GM12878 (cell line): ENCODE results near the gene PRRC2B. TPM values are rescaled to one million over a fixed set of nuclear protein-coding genes. Genes with fewer than 3 reads are reported as not detected.

Experiments used
- ATAC-seq: fragments of 200-7000 bp; cut with Tn5 transposase; 3 replicates; pipeline ENCODE4 v1.9.1; 2020; ENCODE audit warnings: mild to moderate bottlenecking, moderate library complexity
- BruUV-seq: library from RNA; stranded (reverse); fragments of 400-500 nt; replicated peaks from 2 replicates; lab custom pipeline; 2021; lab: Mats Ljungman, UMichigan
- CTCF ChIA-PET: fragments of 300-600 bp; sonication (Branson Sonifier 250); formaldehyde crosslinking; extraction: SDS; loops from one replicate; lab custom pipeline; 2021; ENCODE audit warnings: inconsistent platforms; lab: Yijun Ruan, JAX
- POLR2A ChIA-PET: fragments of 350-600 bp; formaldehyde crosslinking; extraction: SDS; loops from one replicate; lab custom pipeline; 2021; ENCODE audit warnings: inconsistent platforms; lab: Charles Lee
- RAD21 ChIA-PET: fragments of 300-600 bp; sonication (Branson Sonifier 250); formaldehyde crosslinking; loops from one replicate; lab custom pipeline; 2023; ENCODE audit warnings: antibody characterized with exemption; ENCODE audit not compliant: unreplicated experiment; lab: Charles Lee
- SMC1A ChIA-PET: fragments of 300-600 bp; sonication (Branson Sonifier 250); formaldehyde crosslinking; loops from one replicate; lab custom pipeline; 2023; ENCODE audit not compliant: unreplicated experiment, uncharacterized antibody; lab: Charles Lee
- DNase-seq: peaks from one replicate; pipeline ENCODE4 v3.0.0-alpha.2; 2011; ENCODE audit warnings: low read depth, low spot score
- FAIRE-seq: peaks from 3 replicates; lab custom pipeline; 2011; peaks lifted over from hg19 to GRCh38; lab: Jason Lieb, UNC
- H2AFZ ChIP-seq: 2 replicates; pipeline ENCODE4 v1.6.0; 2011; ENCODE audit warnings: low read depth, low read length, control low read depth; ENCODE audit not compliant: control insufficient read depth
- H3K27ac ChIP-seq: 2 replicates; pipeline ENCODE4 v1.5.1; 2011; ENCODE audit warnings: control low read depth; ENCODE audit not compliant: control insufficient read depth, insufficient read depth
- H3K27me3 ChIP-seq, 2 experiments: replicated peaks in 1 of 2; 2 replicates each; pipeline versions ENCODE4 v1.6.0 to v1.6.1; 2011; ENCODE audit warnings: low read length in 1 of 2; ENCODE audit not compliant: control insufficient read depth in 2 of 2, insufficient read depth in 2 of 2
- H3K36me3 ChIP-seq, 2 experiments: 2 replicates each; pipeline ENCODE4 v1.5.1; 2011; ENCODE audit warnings: low read length in 1 of 2; ENCODE audit not compliant: control insufficient read depth in 2 of 2, insufficient read depth in 2 of 2
- H3K4me1 ChIP-seq: 2 replicates; pipeline ENCODE4 v1.6.1; 2011; ENCODE audit warnings: mild to moderate bottlenecking, low read length, moderate library complexity, mixed read lengths; ENCODE audit not compliant: control insufficient read depth, insufficient read depth
- H3K4me2 ChIP-seq: 2 replicates; pipeline ENCODE4 v1.6.0; 2011; ENCODE audit warnings: control low read depth; ENCODE audit not compliant: control insufficient read depth, insufficient read depth
- H3K4me3 ChIP-seq: fragments of 200-600 bp; sonication (generic); 2 replicates; pipeline ENCODE4 v1.5.1; 2016
- H3K79me2 ChIP-seq: 2 replicates; pipeline ENCODE4 v1.6.0; 2011; ENCODE audit warnings: low read length; ENCODE audit not compliant: control insufficient read depth, insufficient read depth
- H3K9ac ChIP-seq: 2 replicates; pipeline ENCODE4 v1.8.0; 2011; ENCODE audit warnings: low read length, control low read depth, mixed read lengths; ENCODE audit not compliant: control insufficient read depth, insufficient read depth
- H3K9me3 ChIP-seq: replicated peaks from 3 replicates; pipeline ENCODE4 v1.5.1; 2011; ENCODE audit warnings: mild to moderate bottlenecking, low read length; ENCODE audit not compliant: control insufficient read depth, insufficient read depth
- H4K20me1 ChIP-seq: 2 replicates; pipeline ENCODE4 v1.6.0; 2011; ENCODE audit not compliant: control insufficient read depth, insufficient read depth
- CBFB ChIP-seq: IDR thresholded peaks from 2 replicates; pipeline ENCODE4 v1.6.1; 2016; ENCODE audit warnings: antibody characterized with exemption, low read depth
- CBX3 ChIP-seq: fragments of 200-600 bp; sonication (generic); IDR thresholded peaks from 2 replicates; pipeline ENCODE4 v1.6.1; 2016; ENCODE audit warnings: low read depth, borderline replicate concordance
- EED ChIP-seq: sonication (generic); IDR thresholded peaks from 2 replicates; pipeline ENCODE4 v1.6.1; 2016; ENCODE audit warnings: antibody characterized with exemption, low read depth
- FOXK2 ChIP-seq: fragments of 450-650 bp; IDR thresholded peaks from 2 replicates; pipeline ENCODE4 v1.6.1; 2017; ENCODE audit warnings: mild to moderate bottlenecking, moderate library complexity
- JUND ChIP-seq: IDR thresholded peaks from 2 replicates; pipeline ENCODE4 v1.6.1; 2012; ENCODE audit warnings: low read depth, mild to moderate bottlenecking, low read length, improper control_type of control experiment, moderate library complexity
- MYC ChIP-seq: IDR thresholded peaks from 2 replicates; pipeline ENCODE4 v1.6.1; 2011; ENCODE audit warnings: mild to moderate bottlenecking, low read length, moderate library complexity, inconsistent platforms; ENCODE audit not compliant: insufficient read depth, insufficient replicate concordance, insufficient read length, severe bottlenecking
- NR2F1 ChIP-seq: fragments of 450-650 bp; conservative IDR thresholded peaks from 2 replicates; pipeline ENCODE4 v1.6.1; 2017; ENCODE audit warnings: mild to moderate bottlenecking
- NRF1 ChIP-seq: conservative IDR thresholded peaks from 2 replicates; pipeline ENCODE4 v1.6.1; 2011; ENCODE audit warnings: mild to moderate bottlenecking, low read depth, low read length, improper control_type of control experiment
- PML ChIP-seq: IDR thresholded peaks from 2 replicates; pipeline ENCODE4 v1.6.1; 2012; ENCODE audit warnings: low read length, inconsistent platforms
- SREBF1 ChIP-seq: IDR thresholded peaks from 2 replicates; pipeline ENCODE4 v1.6.1; 2012; ENCODE audit warnings: mild to moderate bottlenecking, low read length
- SUPT20H ChIP-seq: IDR thresholded peaks from 2 replicates; pipeline ENCODE4 v1.6.1; 2011; ENCODE audit warnings: low read depth, mild to moderate bottlenecking, low read length, moderate library complexity, borderline replicate concordance; ENCODE audit not compliant: control insufficient read depth
- SUZ12 ChIP-seq: fragments of 200-600 bp; sonication (generic); IDR thresholded peaks from one replicate; pipeline ENCODE4 v1.6.1; 2018; ENCODE audit warnings: antibody characterized with exemption, mild to moderate bottlenecking; ENCODE audit not compliant: unreplicated experiment
- YBX1 ChIP-seq: fragments of 450-650 bp; IDR thresholded peaks from 2 replicates; pipeline ENCODE4 v1.6.1; 2016; ENCODE audit warnings: antibody characterized with exemption
- ZNF24 ChIP-seq: fragments of 450-650 bp; IDR thresholded peaks from 2 replicates; pipeline ENCODE4 v1.6.1; 2017; ENCODE audit warnings: antibody characterized with exemption, mild to moderate bottlenecking
- WGBS: methylation state at CpG from one replicate; pipeline ENCODE4 v1.1.6; 2016; ENCODE audit warnings: low lambda C conversion rate; ENCODE audit not compliant: insufficient replicate concordance, insufficient coverage; ENCODE audit errors: missing lambda C conversion rate; 5-methylcytosine and 5-hydroxymethylcytosine counted together
- in situ Hi-C: fragments of 300-500 bp; cut with MboI; formaldehyde crosslinking; loops from 9 replicates; pipeline ENCODE4 v1.14.3; 2018; ENCODE audit warnings: mixed read lengths
- intact Hi-C: fragments of 100-400 bp; cut with micrococcal nuclease; formaldehyde crosslinking; loops from one replicate; pipeline ENCODE4 v1.14.2; 2022; ENCODE audit not compliant: unreplicated experiment
- polyA plus RNA-seq, 11 experiments: library from polyadenylated mRNA; depleted of rRNA in 4 of 11; unstranded in 6 of 11; stranded (reverse) in 5 of 11; fragments of >200 nt; fragmentation: Nextera tagmentation in 4 of 11; fragmentation: Illumina TruSeq in 1 of 11; extraction: Ambion mirVana in 4 of 11; extraction: Trizol in 1 of 11; gene quantifications; 1 replicate in 1 of 11; 2 replicates in 10 of 11; pipeline versions ENCODE4 v1.2.1 to v1.2.3, GENCODE V29; 2011 to 2016; ENCODE audit warnings: inconsistent platforms in 2 of 11, missing spikeins in 2 of 11, low read depth in 1 of 11
- total RNA-seq, 4 experiments: library from RNA; depleted of rRNA in 3 of 4; stranded (reverse); fragments of >200 nt in 3 of 4; fragmentation: Illumina TruSeq in 1 of 4; extraction: Trizol in 1 of 4; gene quantifications; 2 replicates each; pipeline versions ENCODE4 v1.2.1 to v1.2.3, GENCODE V29; 2013 to 2021
- TF ChIP-seq, protein P1 (sequence below): fragments of 450-650 bp; IDR thresholded peaks from 2 replicates; pipeline ENCODE4 v1.6.1; 2017; ENCODE audit warnings: mild to moderate bottlenecking, moderate library complexity
- TF ChIP-seq, protein P2 (sequence below): IDR thresholded peaks from 2 replicates; pipeline ENCODE4 v1.6.1; 2012; ENCODE audit warnings: mild to moderate bottlenecking, low read depth, low read length

PRRC2B gene
- total and polyA plus RNA-seq, 10 of the 15 experiments (the other 5 are each of a cell fraction or from before 2014, with no cell fraction given) = 0.84 to 155 (median 28.7) TPM

DNA sequence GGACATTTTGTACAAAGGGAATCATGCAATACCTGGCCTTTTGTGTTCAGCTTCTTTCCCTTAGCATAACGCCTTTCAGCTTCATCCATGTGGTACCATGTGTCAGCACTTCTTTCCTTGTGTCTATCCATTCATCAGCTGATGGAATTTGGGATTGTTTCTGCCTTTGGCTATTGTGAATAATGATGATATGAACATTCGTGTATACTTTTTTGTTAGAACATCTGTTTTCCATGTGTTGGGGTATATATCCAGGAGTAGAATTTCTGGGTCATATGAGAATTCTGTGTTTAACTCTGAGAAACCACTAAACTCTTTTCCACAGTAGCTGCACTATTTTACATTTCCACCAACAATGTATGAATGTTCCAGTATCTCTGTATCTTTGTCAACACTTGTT lies 14.8 kb upstream of the PRRC2B start:
- H2AFZ ChIP-seq = no peak overlapping the region
- H3K79me2 ChIP-seq = no peaks in the 10 kb centered on the region
- in situ Hi-C loops (no loop called here), intact Hi-C loops (no loop called here)
- no peak overlapping the region for H3K27ac ChIP-seq
- SMC1A ChIA-PET = no interaction called here
- DNase-seq (no peak), FAIRE-seq (no peak), ATAC-seq (no peak)
- TF ChIP-seq, protein P1, sequence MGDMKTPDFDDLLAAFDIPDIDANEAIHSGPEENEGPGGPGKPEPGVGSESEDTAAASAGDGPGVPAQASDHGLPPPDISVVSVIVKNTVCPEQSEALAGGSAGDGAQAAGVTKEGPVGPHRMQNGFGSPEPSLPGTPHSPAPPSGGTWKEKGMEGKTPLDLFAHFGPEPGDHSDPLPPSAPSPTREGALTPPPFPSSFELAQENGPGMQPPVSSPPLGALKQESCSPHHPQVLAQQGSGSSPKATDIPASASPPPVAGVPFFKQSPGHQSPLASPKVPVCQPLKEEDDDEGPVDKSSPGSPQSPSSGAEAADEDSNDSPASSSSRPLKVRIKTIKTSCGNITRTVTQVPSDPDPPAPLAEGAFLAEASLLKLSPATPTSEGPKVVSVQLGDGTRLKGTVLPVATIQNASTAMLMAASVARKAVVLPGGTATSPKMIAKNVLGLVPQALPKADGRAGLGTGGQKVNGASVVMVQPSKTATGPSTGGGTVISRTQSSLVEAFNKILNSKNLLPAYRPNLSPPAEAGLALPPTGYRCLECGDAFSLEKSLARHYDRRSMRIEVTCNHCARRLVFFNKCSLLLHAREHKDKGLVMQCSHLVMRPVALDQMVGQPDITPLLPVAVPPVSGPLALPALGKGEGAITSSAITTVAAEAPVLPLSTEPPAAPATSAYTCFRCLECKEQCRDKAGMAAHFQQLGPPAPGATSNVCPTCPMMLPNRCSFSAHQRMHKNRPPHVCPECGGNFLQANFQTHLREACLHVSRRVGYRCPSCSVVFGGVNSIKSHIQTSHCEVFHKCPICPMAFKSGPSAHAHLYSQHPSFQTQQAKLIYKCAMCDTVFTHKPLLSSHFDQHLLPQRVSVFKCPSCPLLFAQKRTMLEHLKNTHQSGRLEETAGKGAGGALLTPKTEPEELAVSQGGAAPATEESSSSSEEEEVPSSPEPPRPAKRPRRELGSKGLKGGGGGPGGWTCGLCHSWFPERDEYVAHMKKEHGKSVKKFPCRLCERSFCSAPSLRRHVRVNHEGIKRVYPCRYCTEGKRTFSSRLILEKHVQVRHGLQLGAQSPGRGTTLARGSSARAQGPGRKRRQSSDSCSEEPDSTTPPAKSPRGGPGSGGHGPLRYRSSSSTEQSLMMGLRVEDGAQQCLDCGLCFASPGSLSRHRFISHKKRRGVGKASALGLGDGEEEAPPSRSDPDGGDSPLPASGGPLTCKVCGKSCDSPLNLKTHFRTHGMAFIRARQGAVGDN = no peak
- no peak for TF ChIP-seq JUND
- no peak for TF ChIP-seq SUPT20H
- no peak for TF ChIP-seq MYC
- TF ChIP-seq, protein P2, sequence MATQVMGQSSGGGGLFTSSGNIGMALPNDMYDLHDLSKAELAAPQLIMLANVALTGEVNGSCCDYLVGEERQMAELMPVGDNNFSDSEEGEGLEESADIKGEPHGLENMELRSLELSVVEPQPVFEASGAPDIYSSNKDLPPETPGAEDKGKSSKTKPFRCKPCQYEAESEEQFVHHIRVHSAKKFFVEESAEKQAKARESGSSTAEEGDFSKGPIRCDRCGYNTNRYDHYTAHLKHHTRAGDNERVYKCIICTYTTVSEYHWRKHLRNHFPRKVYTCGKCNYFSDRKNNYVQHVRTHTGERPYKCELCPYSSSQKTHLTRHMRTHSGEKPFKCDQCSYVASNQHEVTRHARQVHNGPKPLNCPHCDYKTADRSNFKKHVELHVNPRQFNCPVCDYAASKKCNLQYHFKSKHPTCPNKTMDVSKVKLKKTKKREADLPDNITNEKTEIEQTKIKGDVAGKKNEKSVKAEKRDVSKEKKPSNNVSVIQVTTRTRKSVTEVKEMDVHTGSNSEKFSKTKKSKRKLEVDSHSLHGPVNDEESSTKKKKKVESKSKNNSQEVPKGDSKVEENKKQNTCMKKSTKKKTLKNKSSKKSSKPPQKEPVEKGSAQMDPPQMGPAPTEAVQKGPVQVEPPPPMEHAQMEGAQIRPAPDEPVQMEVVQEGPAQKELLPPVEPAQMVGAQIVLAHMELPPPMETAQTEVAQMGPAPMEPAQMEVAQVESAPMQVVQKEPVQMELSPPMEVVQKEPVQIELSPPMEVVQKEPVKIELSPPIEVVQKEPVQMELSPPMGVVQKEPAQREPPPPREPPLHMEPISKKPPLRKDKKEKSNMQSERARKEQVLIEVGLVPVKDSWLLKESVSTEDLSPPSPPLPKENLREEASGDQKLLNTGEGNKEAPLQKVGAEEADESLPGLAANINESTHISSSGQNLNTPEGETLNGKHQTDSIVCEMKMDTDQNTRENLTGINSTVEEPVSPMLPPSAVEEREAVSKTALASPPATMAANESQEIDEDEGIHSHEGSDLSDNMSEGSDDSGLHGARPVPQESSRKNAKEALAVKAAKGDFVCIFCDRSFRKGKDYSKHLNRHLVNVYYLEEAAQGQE = no peak
- no peak for TF ChIP-seq CBX3
- no peak for TF ChIP-seq SUZ12
- TF ChIP-seq NR2F1 = no peak
- no peak for TF ChIP-seq EED
- TF ChIP-seq ZNF24 = no peak
- TF ChIP-seq NRF1 = no peak
- no peak for TF ChIP-seq CBFB
- no peak for TF ChIP-seq YBX1
- TF ChIP-seq FOXK2 = no peak
- no peak for TF ChIP-seq SREBF1
- TF ChIP-seq PML = no peak
- RAD21 ChIA-PET = no interaction called here
- BruUV-seq = no TSS peak
- CTCF ChIA-PET = interaction anchor here (0.9 to 1.6 kb wide), 2 partner anchors 12 to 28 kb away, joined by 3 to 4 read pairs; no protein-coding TSS in a partner anchor
- H4K20me1 ChIP-seq = no peaks in the 10 kb centered on the region
- H3K9ac ChIP-seq = no peak overlapping the region
- H3K4me1 ChIP-seq = peaks cover 5% of the 10 kb centered on the region
- no peaks in the 10 kb centered on the region for H3K36me3 ChIP-seq
- POLR2A ChIA-PET = no interaction called here
- H3K4me2 ChIP-seq = no peak overlapping the region
- H3K9me3 ChIP-seq = no peaks in the 10 kb centered on the region
- no peak overlapping the region for H3K4me3 ChIP-seq
- WGBS = 90% methylated on average over 2 of the region's 2 CpGs
- H3K27me3 ChIP-seq = no peaks in the 10 kb centered on the region
